ENCODE results near the gene RPS6KA2. TPM values are rescaled to one million over a fixed set of nuclear protein-coding genes. Genes with fewer than 3 reads are reported as not detected.

Gene RPS6KA2
- total and polyA plus RNA-seq, 2 experiments from 2014 or later = 12.5 to 25.3 TPM

DNA sequence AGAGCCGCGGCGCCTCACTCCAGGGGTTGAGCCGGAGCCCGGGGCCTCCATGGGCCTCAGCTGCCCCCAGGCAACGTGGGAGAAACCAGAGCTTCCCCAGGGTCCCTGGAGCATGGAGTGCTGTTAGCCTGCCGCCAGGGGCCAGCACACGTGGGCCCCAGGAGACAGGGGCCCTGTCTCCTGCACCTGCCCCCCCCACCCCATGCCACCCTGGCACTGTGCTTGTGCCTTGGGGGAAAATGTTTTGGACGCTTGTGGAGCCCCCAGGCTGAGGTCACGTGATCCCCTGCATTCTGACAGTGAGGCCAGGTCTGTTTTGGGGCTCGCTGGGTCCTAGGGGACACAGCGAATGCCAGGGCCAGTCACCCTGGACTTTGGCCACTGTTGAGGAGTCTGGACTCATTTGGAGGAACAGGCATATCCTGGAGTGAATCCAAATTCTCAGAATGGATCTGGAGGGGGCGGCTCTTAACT, 214.1 kb downstream of the RPS6KA2 start:
- H3K27me3 ChIP-seq (ENCODE audit: insufficient read depth) = no peaks in the 10 kb centered on the region
- Mint-ChIP-seq H3K27ac (no peak overlapping the region), H3K4me3 (no peak overlapping the region), H3K27me3 (ENCODE audit: insufficient read depth, low read depth, poor library complexity) (peaks cover 10% of the 10 kb centered on the region), H3K4me1 (peaks cover 23% of the 10 kb centered on the region), H3K36me3 (ENCODE audit: low read depth) (peaks cover 43% of the 10 kb centered on the region), H3K9me3 (peaks cover 9% of the 10 kb centered on the region)
- H3K36me3 ChIP-seq (ENCODE audit: insufficient read depth) = 0 out of 2 replicates have a peak, but pooled peaks cover under 1% of the 10 kb centered on the region
- DNase-seq (ENCODE audit: low spot score) = no peak
- no peaks in the 10 kb centered on the region; the same call in 1 of the 2 replicates for H4K20me1 ChIP-seq (replicated peaks; ENCODE audit: insufficient read depth)
- no peak overlapping the region for H3K4me3 ChIP-seq
- TF ChIP-seq ZNF114 (CRISPR knock-in tag; IDR thresholded peaks at IDR 0.05) (no peak), ZNF331 (CRISPR knock-in tag; IDR thresholded peaks at IDR 0.05; ENCODE audit: low read depth) (no peak), STAT1 (IDR thresholded peaks at IDR 0.05; ENCODE audit: unreplicated experiment) (no peak), POLR2AphosphoS5 (IDR thresholded peaks at IDR 0.05; ENCODE audit: low read depth) (no peak), EZH2 (IDR thresholded peaks at IDR 0.05; ENCODE audit: low read depth, unreplicated experiment) (no peak), JUNB (IDR thresholded peaks at IDR 0.05; ENCODE audit: unreplicated experiment) (no peak)
- peak; percentile 31; the same call in 2 of the 3 replicates for ATAC-seq
- H3K27ac ChIP-seq (ENCODE audit: low read depth) = no peak overlapping the region
- H3K79me2 ChIP-seq (replicated peaks; ENCODE audit: insufficient read depth) = no peaks in the 10 kb centered on the region
- H3K4me1 ChIP-seq (ENCODE audit: insufficient read depth) = peaks cover 10% of the 10 kb centered on the region
- no peak overlapping the region for H2AFZ ChIP-seq
- H3F3A ChIP-seq (replicated peaks; ENCODE audit: low read depth) = peaks cover 7% of the 10 kb centered on the region; the same call in 1 of the 2 replicates
- 0 out of 2 replicates have a peak, but pooled peaks cover 9% of the 10 kb centered on the region for H3K9me2 ChIP-seq (ENCODE audit: insufficient read depth)
- no peak overlapping the region for H3K4me2 ChIP-seq

DNA sequence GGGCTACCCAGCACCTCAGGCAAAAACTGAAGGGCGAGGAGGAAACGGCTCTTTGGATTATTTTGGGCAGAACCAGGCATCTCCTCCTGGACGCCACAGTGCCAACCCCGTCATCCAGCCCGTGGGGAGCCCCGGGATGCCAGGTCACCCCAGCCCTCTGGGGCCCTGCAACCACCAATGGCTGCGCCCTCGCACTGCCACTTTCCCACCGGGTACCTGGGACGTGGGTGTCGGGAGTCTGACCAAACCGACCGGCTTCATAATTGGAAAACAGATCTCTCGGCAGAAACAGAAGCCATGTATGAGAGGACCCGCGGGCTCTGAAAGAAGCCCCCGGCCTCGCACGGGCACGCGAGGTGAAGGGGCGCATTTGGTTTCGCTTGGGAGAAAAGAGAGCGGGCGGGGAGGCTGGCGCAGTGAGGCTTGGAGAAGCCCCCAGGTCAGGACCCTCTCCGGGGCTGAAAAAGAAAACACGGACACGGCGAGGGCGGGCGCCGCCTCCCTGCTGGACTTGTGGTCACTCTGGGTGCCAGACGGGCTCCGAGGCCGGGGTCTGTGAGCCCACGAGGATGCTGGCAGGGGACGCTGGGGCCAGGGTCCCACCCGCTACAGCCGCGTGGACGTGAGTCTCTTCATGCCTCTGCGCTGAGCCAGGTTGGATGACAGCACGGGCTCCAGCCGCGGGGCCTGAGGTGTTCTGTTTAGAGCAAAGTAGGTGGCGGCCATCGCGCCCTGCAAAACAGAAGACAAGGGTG, 214.7 kb downstream of the RPS6KA2 start:
- H3K36me3 Mint-ChIP-seq (ENCODE audit: low read depth) = peaks cover 37% of the 10 kb centered on the region
- Histone ChIP-seq H3K27ac (ENCODE audit: low read depth) (no peak overlapping the region), H3K79me2 (replicated peaks; ENCODE audit: insufficient read depth) (no peaks in the 10 kb centered on the region), H3K36me3 (ENCODE audit: insufficient read depth) (no peaks in the 10 kb centered on the region), H4K20me1 (replicated peaks; ENCODE audit: insufficient read depth) (no peaks in the 10 kb centered on the region; the same call in 1 of the 2 replicates), H3K4me3 (no peak overlapping the region), H3K27me3 (ENCODE audit: insufficient read depth) (no peaks in the 10 kb centered on the region), H3K4me2 (no peak overlapping the region), H3F3A (replicated peaks; ENCODE audit: low read depth) (peaks cover 7% of the 10 kb centered on the region; the same call in 1 of the 2 replicates), H3K9me2 (ENCODE audit: insufficient read depth) (0 out of 2 replicates have a peak, but pooled peaks cover 9% of the 10 kb centered on the region), H3K4me1 (ENCODE audit: insufficient read depth) (peaks cover 10% of the 10 kb centered on the region), H2AFZ (no peak overlapping the region)
- peaks cover 12% of the 10 kb centered on the region for H3K27me3 Mint-ChIP-seq (ENCODE audit: insufficient read depth, low read depth, poor library complexity)
- no peak overlapping the region for H3K27ac Mint-ChIP-seq
- ATAC-seq (no peak), DNase-seq (ENCODE audit: low spot score) (no peak)
- no peak overlapping the region for H3K4me3 Mint-ChIP-seq
- peaks cover 23% of the 10 kb centered on the region for H3K4me1 Mint-ChIP-seq
- H3K9me3 Mint-ChIP-seq = peaks cover 9% of the 10 kb centered on the region
- TF ChIP-seq, protein P1, sequence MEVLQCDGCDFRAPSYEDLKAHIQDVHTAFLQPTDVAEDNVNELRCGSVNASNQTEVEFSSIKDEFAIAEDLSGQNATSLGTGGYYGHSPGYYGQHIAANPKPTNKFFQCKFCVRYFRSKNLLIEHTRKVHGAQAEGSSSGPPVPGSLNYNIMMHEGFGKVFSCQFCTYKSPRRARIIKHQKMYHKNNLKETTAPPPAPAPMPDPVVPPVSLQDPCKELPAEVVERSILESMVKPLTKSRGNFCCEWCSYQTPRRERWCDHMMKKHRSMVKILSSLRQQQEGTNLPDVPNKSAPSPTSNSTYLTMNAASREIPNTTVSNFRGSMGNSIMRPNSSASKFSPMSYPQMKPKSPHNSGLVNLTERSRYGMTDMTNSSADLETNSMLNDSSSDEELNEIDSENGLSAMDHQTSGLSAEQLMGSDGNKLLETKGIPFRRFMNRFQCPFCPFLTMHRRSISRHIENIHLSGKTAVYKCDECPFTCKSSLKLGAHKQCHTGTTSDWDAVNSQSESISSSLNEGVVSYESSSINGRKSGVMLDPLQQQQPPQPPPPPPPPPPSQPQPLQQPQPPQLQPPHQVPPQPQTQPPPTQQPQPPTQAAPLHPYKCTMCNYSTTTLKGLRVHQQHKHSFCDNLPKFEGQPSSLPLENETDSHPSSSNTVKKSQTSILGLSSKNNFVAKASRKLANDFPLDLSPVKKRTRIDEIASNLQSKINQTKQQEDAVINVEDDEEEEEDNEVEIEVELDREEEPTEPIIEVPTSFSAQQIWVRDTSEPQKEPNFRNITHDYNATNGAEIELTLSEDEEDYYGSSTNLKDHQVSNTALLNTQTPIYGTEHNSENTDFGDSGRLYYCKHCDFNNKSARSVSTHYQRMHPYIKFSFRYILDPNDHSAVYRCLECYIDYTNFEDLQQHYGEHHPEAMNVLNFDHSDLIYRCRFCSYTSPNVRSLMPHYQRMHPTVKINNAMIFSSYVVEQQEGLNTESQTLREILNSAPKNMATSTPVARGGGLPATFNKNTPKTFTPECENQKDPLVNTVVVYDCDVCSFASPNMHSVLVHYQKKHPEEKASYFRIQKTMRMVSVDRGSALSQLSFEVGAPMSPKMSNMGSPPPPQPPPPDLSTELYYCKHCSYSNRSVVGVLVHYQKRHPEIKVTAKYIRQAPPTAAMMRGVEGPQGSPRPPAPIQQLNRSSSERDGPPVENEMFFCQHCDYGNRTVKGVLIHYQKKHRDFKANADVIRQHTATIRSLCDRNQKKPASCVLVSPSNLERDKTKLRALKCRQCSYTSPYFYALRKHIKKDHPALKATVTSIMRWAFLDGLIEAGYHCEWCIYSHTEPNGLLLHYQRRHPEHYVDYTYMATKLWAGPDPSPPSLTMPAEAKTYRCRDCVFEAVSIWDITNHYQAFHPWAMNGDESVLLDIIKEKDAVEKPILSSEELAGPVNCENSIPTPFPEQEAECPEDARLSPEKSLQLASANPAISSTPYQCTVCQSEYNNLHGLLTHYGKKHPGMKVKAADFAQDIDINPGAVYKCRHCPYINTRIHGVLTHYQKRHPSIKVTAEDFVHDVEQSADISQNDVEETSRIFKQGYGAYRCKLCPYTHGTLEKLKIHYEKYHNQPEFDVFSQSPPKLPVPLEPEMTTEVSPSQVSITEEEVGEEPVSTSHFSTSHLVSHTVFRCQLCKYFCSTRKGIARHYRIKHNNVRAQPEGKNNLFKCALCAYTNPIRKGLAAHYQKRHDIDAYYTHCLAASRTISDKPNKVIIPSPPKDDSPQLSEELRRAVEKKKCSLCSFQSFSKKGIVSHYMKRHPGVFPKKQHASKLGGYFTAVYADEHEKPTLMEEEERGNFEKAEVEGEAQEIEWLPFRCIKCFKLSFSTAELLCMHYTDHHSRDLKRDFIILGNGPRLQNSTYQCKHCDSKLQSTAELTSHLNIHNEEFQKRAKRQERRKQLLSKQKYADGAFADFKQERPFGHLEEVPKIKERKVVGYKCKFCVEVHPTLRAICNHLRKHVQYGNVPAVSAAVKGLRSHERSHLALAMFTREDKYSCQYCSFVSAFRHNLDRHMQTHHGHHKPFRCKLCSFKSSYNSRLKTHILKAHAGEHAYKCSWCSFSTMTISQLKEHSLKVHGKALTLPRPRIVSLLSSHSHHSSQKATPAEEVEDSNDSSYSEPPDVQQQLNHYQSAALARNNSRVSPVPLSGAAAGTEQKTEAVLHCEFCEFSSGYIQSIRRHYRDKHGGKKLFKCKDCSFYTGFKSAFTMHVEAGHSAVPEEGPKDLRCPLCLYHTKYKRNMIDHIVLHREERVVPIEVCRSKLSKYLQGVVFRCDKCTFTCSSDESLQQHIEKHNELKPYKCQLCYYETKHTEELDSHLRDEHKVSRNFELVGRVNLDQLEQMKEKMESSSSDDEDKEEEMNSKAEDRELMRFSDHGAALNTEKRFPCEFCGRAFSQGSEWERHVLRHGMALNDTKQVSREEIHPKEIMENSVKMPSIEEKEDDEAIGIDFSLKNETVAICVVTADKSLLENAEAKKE (CRISPR knock-in tag; IDR thresholded peaks at IDR 0.05) = no peak
- no peak for TF ChIP-seq ZNF114 (CRISPR knock-in tag; IDR thresholded peaks at IDR 0.05)
- no peak for TF ChIP-seq POLR2AphosphoS5 (IDR thresholded peaks at IDR 0.05; ENCODE audit: low read depth)
- no peak for TF ChIP-seq EZH2phosphoT487 (IDR thresholded peaks at IDR 0.05; ENCODE audit: unreplicated experiment)
- TF ChIP-seq, protein P2, sequence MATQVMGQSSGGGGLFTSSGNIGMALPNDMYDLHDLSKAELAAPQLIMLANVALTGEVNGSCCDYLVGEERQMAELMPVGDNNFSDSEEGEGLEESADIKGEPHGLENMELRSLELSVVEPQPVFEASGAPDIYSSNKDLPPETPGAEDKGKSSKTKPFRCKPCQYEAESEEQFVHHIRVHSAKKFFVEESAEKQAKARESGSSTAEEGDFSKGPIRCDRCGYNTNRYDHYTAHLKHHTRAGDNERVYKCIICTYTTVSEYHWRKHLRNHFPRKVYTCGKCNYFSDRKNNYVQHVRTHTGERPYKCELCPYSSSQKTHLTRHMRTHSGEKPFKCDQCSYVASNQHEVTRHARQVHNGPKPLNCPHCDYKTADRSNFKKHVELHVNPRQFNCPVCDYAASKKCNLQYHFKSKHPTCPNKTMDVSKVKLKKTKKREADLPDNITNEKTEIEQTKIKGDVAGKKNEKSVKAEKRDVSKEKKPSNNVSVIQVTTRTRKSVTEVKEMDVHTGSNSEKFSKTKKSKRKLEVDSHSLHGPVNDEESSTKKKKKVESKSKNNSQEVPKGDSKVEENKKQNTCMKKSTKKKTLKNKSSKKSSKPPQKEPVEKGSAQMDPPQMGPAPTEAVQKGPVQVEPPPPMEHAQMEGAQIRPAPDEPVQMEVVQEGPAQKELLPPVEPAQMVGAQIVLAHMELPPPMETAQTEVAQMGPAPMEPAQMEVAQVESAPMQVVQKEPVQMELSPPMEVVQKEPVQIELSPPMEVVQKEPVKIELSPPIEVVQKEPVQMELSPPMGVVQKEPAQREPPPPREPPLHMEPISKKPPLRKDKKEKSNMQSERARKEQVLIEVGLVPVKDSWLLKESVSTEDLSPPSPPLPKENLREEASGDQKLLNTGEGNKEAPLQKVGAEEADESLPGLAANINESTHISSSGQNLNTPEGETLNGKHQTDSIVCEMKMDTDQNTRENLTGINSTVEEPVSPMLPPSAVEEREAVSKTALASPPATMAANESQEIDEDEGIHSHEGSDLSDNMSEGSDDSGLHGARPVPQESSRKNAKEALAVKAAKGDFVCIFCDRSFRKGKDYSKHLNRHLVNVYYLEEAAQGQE (IDR thresholded peaks at IDR 0.05; ENCODE audit: unreplicated experiment) = no peak
- TF ChIP-seq CREB1 (CRISPR knock-in tag; IDR thresholded peaks at IDR 0.05; ENCODE audit: low read depth) = no peak
